ENCODE data around the gene RBM20.

RBM20 gene

DNA sequence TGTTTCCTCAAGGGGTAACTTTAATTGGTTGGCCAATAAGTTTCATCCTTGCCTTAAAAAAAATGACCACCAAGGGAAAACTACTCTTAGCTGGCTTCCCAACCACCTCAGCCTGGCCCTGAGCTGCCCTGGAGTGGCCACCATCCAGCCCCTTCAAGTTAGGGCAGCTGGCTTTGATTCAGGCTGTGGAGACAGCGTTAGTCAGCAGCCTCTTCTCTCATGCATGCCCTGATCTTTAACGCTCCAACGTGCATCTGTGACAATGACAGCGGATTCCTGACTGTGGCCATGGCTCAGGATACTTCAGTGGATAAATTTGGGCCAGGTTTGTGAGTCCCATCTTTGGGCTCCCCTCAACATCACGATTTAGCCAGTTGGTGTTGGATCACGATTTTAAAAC, 111.6 kb downstream of the RBM20 start:
- DNase-seq (ENCODE audit: extremely low read depth, low read depth), result no peak
- H3K4me3 ChIP-seq (replicated peaks; ENCODE audit: low read depth, low read length), result no peak overlapping the region
- TF ChIP-seq, protein P1, sequence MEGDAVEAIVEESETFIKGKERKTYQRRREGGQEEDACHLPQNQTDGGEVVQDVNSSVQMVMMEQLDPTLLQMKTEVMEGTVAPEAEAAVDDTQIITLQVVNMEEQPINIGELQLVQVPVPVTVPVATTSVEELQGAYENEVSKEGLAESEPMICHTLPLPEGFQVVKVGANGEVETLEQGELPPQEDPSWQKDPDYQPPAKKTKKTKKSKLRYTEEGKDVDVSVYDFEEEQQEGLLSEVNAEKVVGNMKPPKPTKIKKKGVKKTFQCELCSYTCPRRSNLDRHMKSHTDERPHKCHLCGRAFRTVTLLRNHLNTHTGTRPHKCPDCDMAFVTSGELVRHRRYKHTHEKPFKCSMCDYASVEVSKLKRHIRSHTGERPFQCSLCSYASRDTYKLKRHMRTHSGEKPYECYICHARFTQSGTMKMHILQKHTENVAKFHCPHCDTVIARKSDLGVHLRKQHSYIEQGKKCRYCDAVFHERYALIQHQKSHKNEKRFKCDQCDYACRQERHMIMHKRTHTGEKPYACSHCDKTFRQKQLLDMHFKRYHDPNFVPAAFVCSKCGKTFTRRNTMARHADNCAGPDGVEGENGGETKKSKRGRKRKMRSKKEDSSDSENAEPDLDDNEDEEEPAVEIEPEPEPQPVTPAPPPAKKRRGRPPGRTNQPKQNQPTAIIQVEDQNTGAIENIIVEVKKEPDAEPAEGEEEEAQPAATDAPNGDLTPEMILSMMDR (IDR thresholded peaks at IDR 0.05; ENCODE audit: low read depth, low read length, missing control alignments), result no peak

DNA sequence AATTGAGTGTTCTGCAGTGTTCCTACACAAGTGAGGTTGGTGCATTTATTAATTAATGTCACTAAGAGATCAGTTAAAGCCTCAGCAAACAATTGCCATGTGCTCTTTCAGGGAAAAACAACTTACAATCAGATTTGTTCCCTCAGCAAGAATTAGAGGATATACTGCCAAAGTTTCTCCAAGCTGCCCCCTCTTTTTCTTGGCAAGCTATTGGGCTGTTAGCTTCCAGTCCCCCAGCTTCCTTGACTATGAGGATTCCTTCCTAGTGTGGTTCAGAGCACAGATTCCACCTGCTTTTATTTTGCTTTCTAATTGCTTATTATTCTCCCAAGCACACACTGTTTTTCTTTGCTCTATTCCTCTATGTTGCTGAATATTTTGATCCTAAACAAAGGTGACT, 112.7 kb downstream of the RBM20 start:
- no peak overlapping the region for H3K4me3 ChIP-seq (replicated peaks; ENCODE audit: low read depth, low read length)
- TF ChIP-seq, protein P1 (IDR thresholded peaks at IDR 0.05; ENCODE audit: low read depth, low read length, missing control alignments), result no peak
- no peak for DNase-seq (ENCODE audit: extremely low read depth, low read depth)

DNA sequence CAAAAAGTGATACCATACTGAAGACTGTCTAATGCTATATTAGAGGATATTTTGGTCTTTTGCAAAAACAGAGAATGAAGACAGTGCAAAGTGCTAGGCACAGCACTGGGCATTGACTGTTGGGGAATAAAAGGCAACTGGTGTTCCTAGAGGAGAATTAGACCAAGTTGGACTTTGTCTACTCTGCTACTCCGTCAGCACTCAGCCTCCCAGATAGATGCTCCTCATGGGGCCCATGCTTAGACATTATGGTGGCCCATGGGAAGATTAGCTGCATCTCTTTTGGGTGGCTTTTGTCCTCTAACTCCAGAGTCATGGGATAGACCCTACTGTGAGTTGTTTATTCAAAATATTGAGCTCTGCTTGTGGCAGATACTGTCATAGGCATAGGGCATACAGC, 113.5 kb downstream of the RBM20 start:
- DNase-seq (ENCODE audit: extremely low read depth, low read depth), result no peak
- no peak overlapping the region for H3K4me3 ChIP-seq (replicated peaks; ENCODE audit: low read depth, low read length)
- TF ChIP-seq, protein P1 (IDR thresholded peaks at IDR 0.05; ENCODE audit: low read depth, low read length, missing control alignments), result no peak

DNA sequence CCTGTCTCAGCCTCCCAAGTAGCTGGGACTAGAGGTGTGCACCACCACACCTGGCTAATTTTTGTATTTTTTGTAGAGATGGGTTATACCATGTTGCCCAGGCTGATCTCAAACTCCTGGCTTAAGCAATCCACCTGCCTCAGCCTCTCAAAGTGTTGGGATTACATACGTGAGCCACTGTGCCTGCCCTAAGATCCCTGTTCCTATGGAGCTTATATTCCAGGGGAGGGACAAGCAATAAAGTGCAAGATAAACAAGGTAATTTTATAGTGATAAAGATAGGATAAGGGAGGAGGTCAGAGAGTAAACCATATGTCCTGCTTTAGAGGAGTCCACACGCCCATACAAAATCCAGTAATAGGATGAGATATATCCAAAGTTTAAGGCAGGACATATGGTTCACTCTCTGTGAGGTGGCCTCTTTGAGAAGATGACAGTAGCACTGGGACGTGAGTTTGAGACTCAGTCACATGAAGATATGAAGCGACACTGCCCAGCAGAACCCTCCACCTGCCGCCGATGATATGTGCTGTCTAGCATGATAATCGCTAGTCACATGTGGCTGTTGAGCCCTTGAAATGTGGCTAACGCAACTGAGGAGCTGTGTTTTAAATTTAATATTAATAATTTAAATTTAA, 114.1 kb downstream of the RBM20 start:
- no peak overlapping the region for H3K4me3 ChIP-seq (replicated peaks; ENCODE audit: low read depth, low read length)
- no peak for DNase-seq (ENCODE audit: extremely low read depth, low read depth)
- TF ChIP-seq, protein P1 (IDR thresholded peaks at IDR 0.05; ENCODE audit: low read depth, low read length, missing control alignments), result no peak

DNA sequence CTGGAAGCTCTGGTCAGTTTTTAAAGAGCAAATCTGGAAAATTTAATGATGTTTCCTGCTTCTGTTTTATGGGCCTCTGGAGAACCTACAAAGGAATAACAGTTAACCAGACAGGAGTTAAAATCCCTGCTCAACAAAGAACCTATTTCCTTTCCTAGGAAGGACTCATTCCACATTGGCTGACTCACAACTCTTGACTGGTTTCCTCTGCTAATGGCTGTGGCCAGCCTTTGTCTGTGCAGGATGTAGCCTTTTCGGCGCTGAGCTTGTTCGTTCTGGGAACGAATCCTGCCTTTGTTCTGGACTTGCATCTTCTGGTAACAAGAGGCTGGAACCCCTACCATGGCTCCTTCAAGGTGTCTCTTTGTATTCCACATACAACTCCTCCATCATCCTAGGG, 114.8 kb downstream of the RBM20 start:
- TF ChIP-seq, protein P1 (IDR thresholded peaks at IDR 0.05; ENCODE audit: low read depth, low read length, missing control alignments), result no peak
- peak; percentile 42 for DNase-seq (ENCODE audit: extremely low read depth, low read depth)
- H3K4me3 ChIP-seq (replicated peaks; ENCODE audit: low read depth, low read length), result no peak overlapping the region

DNA sequence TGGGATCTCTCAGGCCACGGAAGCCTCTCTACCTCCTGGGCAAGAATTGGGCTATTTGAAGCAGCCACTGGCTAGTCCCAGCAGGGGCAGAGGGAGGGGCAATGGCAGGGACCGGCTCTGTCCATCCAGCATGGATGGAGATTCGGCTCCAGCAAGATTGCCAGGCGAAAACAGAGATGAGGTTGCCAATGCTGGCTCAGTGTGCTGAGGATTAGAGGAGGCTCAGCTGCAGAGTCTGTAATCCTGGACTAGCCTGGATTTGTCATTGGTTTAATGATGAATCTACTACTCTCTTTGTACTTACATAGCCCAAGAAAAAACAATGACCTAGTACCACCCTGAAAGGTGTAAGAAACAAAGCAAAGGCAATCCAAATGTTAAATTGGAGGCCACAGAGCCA, 115.4 kb downstream of the RBM20 start:
- DNase-seq (ENCODE audit: extremely low read depth, low read depth), result no peak
- H3K4me3 ChIP-seq (replicated peaks; ENCODE audit: low read depth, low read length), result no peak overlapping the region
- TF ChIP-seq, protein P1 (IDR thresholded peaks at IDR 0.05; ENCODE audit: low read depth, low read length, missing control alignments), result no peak
